Epithelial cell of proximal tubule (primary cell): Measurements from ENCODE around the gene POC1A. TPM values are rescaled to one million over a fixed set of nuclear protein-coding genes. Genes with fewer than 3 reads are reported as not detected.
"Not testable (repeated sequence)": the region's sequence is repeated elsewhere in the genome, so short reads cannot be mapped to it uniquely, and the experiment has no call there.

Source experiments
- DNase-seq: peaks from one replicate; pipeline ENCODE4 v3.0.0-alpha.2; 2011; ENCODE audit warnings: low read depth
- H3K4me3 ChIP-seq: 2 replicates; pipeline ENCODE4 v1.5.1; 2011; ENCODE audit warnings: low read depth, mild to moderate bottlenecking, low read length
- CTCF ChIP-seq: conservative IDR thresholded peaks from 2 replicates; pipeline ENCODE4 v1.5.1; 2012; ENCODE audit warnings: low read depth, mild to moderate bottlenecking, low read length
- total RNA-seq: library from RNA; depleted of rRNA; stranded (reverse); fragments of >200 nt; gene quantifications from 2 replicates; pipeline ENCODE4 v1.2.3, GENCODE V29; 2015

The POC1A gene
- total RNA-seq, 1 donor from 2014 or later: 15.7 TPM

- DNase-seq: no peak
- no peak for TF ChIP-seq CTCF
- no peak overlapping the region for H3K4me3 ChIP-seq
Measured at GRCh38 chr3:52047295-52047960, 106.8 kb downstream of the POC1A start.

- TF ChIP-seq CTCF: no peak
- DNase-seq: no peak
- H3K4me3 ChIP-seq: peak overlapping the region; percentile 26
Measured at GRCh38 chr3:52046902-52047239, 107.4 kb downstream of the POC1A start.

GRCh38 chr3:52046186-52046901 is 107.9 kb downstream of the POC1A start:
- peak overlapping the region; percentile 26 for H3K4me3 ChIP-seq
- peak; percentile 57 for DNase-seq
- no peak for TF ChIP-seq CTCF

GRCh38 chr3:52044869-52045619 is 109.2 kb downstream of the POC1A start:
- TF ChIP-seq CTCF: no peak

GRCh38 chr3:52043750-52044149 is 110.5 kb downstream of the POC1A start:
- no peak for TF ChIP-seq CTCF
- H3K4me3 ChIP-seq: no peak overlapping the region
- no peak for DNase-seq

More at GRCh38 chr3:52044869-52045619, 109.2 kb downstream of the POC1A start:
- no peak overlapping the region for H3K4me3 ChIP-seq
- DNase-seq: no peak

- not testable (repeated sequence) for DNase-seq
Measured at GRCh38 chr3:52043039-52043438, 111.2 kb downstream of the POC1A start.

GRCh38 chr3:52041118-52041731 is 113.0 kb downstream of the POC1A start:
- peak; percentile 37 for TF ChIP-seq CTCF
- no peak overlapping the region for H3K4me3 ChIP-seq
- no peak for DNase-seq

More at GRCh38 chr3:52043039-52043438, 111.2 kb downstream of the POC1A start:
- H3K4me3 ChIP-seq: not testable (repeated sequence)
